ENCODE results near the gene NCMAP.

DNA sequence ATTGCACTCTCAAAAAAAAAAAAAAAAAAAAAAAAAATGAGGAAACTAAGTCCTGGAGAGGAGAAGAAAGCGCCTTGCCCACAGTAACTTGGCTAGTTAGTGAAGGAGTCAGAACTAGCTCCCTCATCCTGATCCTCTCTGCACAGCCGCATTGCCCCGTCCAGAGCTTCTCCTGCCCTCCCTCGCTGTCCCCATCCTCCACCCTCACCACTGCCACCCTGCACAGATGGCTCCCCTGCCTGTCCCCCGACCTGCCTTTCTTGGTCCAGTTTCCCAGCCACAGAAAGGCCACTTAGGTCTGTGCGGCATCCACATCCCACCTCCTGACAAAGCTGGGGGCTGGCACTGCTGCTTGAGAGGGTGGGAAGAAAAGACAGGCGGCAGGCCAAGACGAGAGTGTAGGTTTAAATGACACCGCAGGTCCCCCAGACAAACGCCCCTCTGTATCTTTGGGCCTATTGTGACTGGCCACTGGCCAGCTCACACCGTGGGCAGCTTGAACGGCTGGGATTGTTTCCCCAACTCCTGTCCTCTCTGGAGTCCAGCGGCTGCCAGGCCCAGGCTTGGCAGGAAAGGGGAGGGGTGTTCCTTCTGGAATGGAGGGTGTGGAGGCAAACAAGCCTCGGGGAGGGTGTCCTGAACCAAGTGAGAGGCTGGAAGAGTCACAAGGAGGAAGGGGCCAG is 20.2 kb downstream of the NCMAP start:
- TF ChIP-seq CTCF (IDR thresholded peaks at IDR 0.05) (no peak), POLR2A (IDR thresholded peaks at IDR 0.05) (no peak)
